Right lobe of liver (tissue), 4 donors: ENCODE results near the gene NAA40.

ENCODE experiments used
- CTCF ChIP-seq, 4 donors: fragments of 200-600 bp in 3 of 4; fragments of 450-650 bp in 1 of 4; IDR thresholded peaks; one replicate each; pipeline versions ENCODE4 v1.5.1 to v1.8.0; 2016 to 2022; ENCODE audit warnings: antibody characterized with exemption in 4 of 4, mild to moderate bottlenecking in 2 of 4
- POLR2A ChIP-seq: fragments of 450-650 bp; IDR thresholded peaks from one replicate; pipeline ENCODE4 v1.6.1; 2017; ENCODE audit warnings: antibody characterized with exemption, mild to moderate bottlenecking
- donor health status: DM: no; HTN: no; CAD: no.
- donor health status: DM: no; HTN: no; CAD: no.
- donor health status: DM: no; HTN: yes; CAD: no.

DNA sequence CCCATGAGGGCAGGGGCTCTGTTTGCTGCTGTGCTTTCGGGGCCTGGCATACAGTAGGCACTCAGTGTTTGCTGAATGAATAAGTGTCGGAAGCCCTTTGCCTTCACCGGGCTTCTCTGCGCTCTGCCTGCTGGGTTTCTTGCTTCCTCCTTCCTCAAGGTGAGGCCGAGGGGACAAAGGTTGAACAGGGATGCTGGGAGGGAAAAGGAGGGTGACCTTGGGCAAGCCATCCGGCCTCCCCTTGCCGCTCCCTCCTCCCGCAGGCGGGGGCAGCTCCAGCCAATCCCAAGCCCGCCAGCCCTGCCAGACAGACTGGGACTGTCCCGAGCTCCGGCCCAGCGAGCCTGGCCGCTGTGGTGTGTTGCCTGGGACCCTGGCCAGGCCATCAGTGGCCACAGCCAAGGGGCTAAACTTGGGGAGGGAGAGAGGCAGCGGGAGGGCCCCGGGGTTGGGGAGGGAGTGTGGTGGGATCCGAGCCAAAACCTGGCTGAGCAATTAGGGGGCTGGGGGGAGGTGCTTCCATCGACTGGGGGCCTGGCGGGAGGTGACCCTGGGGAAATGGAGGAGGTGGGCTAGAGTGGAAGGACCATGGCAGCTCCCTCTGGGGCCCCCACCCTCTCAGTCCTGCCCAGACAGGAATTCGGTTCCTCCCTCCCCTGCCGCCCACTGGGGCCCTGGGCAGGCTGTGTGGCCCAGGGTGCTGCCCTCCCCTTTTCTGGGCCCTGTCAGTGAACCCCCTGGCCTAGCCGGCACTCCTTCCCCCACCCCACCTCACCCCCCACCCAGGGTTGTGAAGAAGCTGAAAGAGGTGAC, 18.5 kb upstream of the NAA40 start:
- TF ChIP-seq POLR2A (no peak), CTCF (IDR thresholded peaks at IDR 0.05) (no peak)
